Transverse colon (tissue), 4 donors: ENCODE results near the gene CLIC6.

Experiments
- POLR2A ChIP-seq: fragments of 450-650 bp; IDR thresholded peaks from one replicate; pipeline ENCODE4 v1.6.1; 2016; ENCODE audit warnings: antibody characterized with exemption, mild to moderate bottlenecking, moderate library complexity
- POLR2AphosphoS5 ChIP-seq, 3 donors: sonication (generic); formaldehyde crosslinking; IDR thresholded peaks; one replicate each; pipeline ENCODE4 v1.6.1; 2016; ENCODE audit warnings: antibody characterized with exemption in 3 of 3
- TF ChIP-seq, protein P1 (sequence below), 5 experiments: fragments of 200-600 bp in 3 of 5; fragments of 450-650 bp in 2 of 5; sonication (generic) in 3 of 5; IDR thresholded peaks; 1 replicate in 2 of 5; 2 replicates in 3 of 5; pipeline ENCODE4 v1.5.1; 2016 to 2017; ENCODE audit warnings: antibody characterized with exemption in 5 of 5, inconsistent platforms in 3 of 5, mild to moderate bottlenecking in 2 of 5, moderate library complexity in 1 of 5

DNA sequence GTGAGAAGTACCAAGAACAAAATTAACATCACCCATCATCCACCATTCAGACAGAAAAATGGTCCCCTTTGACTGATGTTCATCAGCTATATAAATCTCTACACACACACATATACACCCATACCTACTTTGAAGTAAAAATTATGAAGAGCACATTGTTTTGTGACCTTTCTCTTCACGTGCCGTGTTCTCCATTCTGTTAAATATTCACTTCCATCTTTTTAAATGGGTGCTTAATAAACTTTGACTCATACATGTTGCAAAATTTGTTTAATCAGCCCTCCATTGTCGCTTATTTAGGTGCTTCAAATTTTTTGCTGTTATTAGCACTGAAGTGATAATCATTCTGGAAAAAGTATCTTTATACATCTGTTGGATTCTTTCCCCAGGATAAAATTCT is 80.1 kb downstream of the CLIC6 start:
- TF ChIP-seq, protein P1, sequence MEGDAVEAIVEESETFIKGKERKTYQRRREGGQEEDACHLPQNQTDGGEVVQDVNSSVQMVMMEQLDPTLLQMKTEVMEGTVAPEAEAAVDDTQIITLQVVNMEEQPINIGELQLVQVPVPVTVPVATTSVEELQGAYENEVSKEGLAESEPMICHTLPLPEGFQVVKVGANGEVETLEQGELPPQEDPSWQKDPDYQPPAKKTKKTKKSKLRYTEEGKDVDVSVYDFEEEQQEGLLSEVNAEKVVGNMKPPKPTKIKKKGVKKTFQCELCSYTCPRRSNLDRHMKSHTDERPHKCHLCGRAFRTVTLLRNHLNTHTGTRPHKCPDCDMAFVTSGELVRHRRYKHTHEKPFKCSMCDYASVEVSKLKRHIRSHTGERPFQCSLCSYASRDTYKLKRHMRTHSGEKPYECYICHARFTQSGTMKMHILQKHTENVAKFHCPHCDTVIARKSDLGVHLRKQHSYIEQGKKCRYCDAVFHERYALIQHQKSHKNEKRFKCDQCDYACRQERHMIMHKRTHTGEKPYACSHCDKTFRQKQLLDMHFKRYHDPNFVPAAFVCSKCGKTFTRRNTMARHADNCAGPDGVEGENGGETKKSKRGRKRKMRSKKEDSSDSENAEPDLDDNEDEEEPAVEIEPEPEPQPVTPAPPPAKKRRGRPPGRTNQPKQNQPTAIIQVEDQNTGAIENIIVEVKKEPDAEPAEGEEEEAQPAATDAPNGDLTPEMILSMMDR (IDR thresholded peaks at IDR 0.05): no peak
- no peak for TF ChIP-seq POLR2AphosphoS5 (IDR thresholded peaks at IDR 0.05)
- no peak for TF ChIP-seq POLR2A
